PC-9 (cell line): ENCODE measurements around the gene TBL1XR1.

Experiments
- CTCF ChIP-seq: fragments of 200-600 bp; sonication (generic); conservative IDR thresholded peaks from 2 replicates; pipeline ENCODE4 v1.6.1; 2017; ENCODE audit warnings: mixed run types, antibody characterized with exemption, mild to moderate bottlenecking, moderate library complexity
- EZH2 ChIP-seq: fragments of 200-600 bp; sonication (generic); IDR thresholded peaks from 2 replicates; pipeline ENCODE4 v1.8.0; 2017; ENCODE audit warnings: antibody characterized with exemption, low read depth

DNA sequence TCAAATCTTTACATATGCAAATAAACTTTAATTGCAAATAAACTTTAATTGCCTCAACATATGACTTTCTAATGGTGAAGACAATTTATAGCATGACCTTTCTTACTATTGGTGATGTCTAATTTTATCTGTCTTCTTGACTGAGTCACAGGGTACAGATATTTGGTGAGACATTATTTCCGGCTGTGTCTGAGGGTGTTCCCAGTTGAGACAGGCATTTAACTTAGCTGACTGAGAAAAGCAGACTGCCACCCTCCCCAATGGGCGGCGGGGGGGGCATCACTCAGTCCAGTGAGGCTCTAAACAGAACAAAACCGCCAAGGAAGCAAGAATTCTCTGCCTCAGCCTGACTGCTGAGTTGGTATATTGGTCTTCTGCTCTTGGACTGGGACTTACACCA, 160.0 kb downstream of the TBL1XR1 start:
- no peak for TF ChIP-seq CTCF
- TF ChIP-seq EZH2, result no peak
